Esophagus squamous epithelium (tissue), 4 donors: Measurements from ENCODE around the gene TSEN15.

Source experiments
- POLR2A ChIP-seq, 4 donors: fragments of 450-650 bp; IDR thresholded peaks; one replicate each; pipeline ENCODE4 v1.6.1; 2017; ENCODE audit warnings: antibody characterized with exemption in 4 of 4, mild to moderate bottlenecking in 4 of 4, moderate library complexity in 3 of 4
- TF ChIP-seq, protein P1 (sequence below), 6 experiments: fragments of 450-650 bp in 4 of 6; fragments of 200-600 bp in 2 of 6; sonication (generic) in 2 of 6; IDR thresholded peaks; one replicate each; pipeline ENCODE4 v1.5.1; 2016 to 2019; ENCODE audit warnings: antibody characterized with exemption in 6 of 6, mild to moderate bottlenecking in 4 of 6, moderate library complexity in 4 of 6

DNA sequence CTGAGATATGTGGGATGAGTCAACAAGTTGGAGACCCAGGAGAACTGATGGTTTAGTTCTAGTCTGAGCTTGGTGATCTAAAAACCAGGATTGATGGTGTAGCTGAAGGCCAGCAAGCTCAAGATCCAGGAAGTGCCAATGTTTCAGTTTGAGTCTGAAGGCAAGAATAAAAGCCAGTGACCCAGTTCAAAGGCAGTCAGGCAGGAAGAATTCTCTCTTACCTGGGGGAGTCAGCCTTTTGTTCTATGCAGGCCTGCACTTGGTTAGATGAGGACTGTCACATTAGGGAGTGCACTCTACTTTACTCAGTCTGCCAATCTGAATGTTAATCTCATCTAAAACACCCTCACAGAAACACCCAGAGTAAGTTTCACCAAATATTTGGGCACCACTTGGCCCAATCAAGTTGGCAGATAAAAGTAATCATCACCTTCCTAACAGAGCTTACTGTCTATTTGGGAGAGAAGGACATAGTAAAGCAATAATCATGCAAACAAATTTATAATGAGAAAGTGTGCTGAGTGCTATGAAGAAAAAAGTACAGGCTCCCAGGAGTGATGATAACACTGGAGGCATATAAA lies 63.4 kb downstream of the TSEN15 start:
- TF ChIP-seq, protein P1, sequence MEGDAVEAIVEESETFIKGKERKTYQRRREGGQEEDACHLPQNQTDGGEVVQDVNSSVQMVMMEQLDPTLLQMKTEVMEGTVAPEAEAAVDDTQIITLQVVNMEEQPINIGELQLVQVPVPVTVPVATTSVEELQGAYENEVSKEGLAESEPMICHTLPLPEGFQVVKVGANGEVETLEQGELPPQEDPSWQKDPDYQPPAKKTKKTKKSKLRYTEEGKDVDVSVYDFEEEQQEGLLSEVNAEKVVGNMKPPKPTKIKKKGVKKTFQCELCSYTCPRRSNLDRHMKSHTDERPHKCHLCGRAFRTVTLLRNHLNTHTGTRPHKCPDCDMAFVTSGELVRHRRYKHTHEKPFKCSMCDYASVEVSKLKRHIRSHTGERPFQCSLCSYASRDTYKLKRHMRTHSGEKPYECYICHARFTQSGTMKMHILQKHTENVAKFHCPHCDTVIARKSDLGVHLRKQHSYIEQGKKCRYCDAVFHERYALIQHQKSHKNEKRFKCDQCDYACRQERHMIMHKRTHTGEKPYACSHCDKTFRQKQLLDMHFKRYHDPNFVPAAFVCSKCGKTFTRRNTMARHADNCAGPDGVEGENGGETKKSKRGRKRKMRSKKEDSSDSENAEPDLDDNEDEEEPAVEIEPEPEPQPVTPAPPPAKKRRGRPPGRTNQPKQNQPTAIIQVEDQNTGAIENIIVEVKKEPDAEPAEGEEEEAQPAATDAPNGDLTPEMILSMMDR (IDR thresholded peaks at IDR 0.05), result no peak
- TF ChIP-seq POLR2A (IDR thresholded peaks at IDR 0.05), result no peak
